Sigmoid colon (tissue), 4 donors: Measurements from ENCODE around the gene PFKL.

Experiments used
- POLR2A ChIP-seq, 2 donors: fragments of 450-650 bp; IDR thresholded peaks; one replicate each; pipeline ENCODE4 v1.6.1; 2016; ENCODE audit warnings: antibody characterized with exemption in 2 of 2, mild to moderate bottlenecking in 2 of 2, moderate library complexity in 2 of 2
- POLR2AphosphoS5 ChIP-seq, 4 donors: sonication (generic); formaldehyde crosslinking; IDR thresholded peaks; one replicate each; pipeline ENCODE4 v1.6.1; 2017; ENCODE audit warnings: antibody characterized with exemption in 4 of 4
- TF ChIP-seq, protein P1 (sequence below), 4 experiments: fragments of 450-650 bp in 3 of 4; fragments of 200-600 bp in 1 of 4; IDR thresholded peaks; one replicate each; pipeline ENCODE4 v1.5.1; 2016 to 2019; ENCODE audit warnings: antibody characterized with exemption in 4 of 4, mild to moderate bottlenecking in 3 of 4, moderate library complexity in 2 of 4

DNA sequence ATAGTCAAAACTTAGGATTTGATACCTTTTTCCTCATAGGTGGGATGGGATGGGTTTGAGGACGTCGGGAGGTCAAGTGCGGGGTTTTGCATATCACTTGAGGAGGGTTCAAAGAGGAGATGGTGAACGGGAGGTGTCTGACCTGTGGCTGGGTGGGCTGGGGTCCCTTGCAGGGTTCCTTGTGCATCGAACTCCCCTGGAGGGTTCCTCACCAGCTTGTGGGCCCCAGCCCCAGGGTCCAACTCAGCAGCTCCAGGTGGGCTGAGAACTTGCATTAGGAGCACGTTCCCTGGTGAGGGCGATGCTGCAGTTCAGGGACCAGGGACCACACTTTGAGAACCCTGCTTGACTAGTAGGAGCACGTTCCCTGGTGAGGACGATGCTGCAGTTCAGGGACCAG, 76.8 kb downstream of the PFKL start:
- TF ChIP-seq, protein P1, sequence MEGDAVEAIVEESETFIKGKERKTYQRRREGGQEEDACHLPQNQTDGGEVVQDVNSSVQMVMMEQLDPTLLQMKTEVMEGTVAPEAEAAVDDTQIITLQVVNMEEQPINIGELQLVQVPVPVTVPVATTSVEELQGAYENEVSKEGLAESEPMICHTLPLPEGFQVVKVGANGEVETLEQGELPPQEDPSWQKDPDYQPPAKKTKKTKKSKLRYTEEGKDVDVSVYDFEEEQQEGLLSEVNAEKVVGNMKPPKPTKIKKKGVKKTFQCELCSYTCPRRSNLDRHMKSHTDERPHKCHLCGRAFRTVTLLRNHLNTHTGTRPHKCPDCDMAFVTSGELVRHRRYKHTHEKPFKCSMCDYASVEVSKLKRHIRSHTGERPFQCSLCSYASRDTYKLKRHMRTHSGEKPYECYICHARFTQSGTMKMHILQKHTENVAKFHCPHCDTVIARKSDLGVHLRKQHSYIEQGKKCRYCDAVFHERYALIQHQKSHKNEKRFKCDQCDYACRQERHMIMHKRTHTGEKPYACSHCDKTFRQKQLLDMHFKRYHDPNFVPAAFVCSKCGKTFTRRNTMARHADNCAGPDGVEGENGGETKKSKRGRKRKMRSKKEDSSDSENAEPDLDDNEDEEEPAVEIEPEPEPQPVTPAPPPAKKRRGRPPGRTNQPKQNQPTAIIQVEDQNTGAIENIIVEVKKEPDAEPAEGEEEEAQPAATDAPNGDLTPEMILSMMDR (IDR thresholded peaks at IDR 0.05) = no peak
- TF ChIP-seq POLR2A (IDR thresholded peaks at IDR 0.05) = no peak
- no peak for TF ChIP-seq POLR2AphosphoS5 (IDR thresholded peaks at IDR 0.05)
